T-cell (primary cell): ENCODE results near the gene TSPAN15. TPM values are rescaled to one million over a fixed set of nuclear protein-coding genes. Genes with fewer than 3 reads are reported as not detected.

Experiments used
- ATAC-seq, 4 experiments: fragments of 200-7000 bp in 3 of 4; fragments of 150-1000 bp in 1 of 4; cut with Tn5 transposase; replicated peaks in 1 of 4; 1 replicate in 3 of 4; 2 replicates in 1 of 4; pipeline ENCODE4 v1.10.0; 2021; ENCODE audit warnings: moderate library complexity in 3 of 4, mild to moderate bottlenecking in 2 of 4, moderate number of reproducible peaks in 1 of 4
- CTCF ChIA-PET, 2 donors: fragments of 300-600 bp; sonication (Branson Sonifier 250); formaldehyde crosslinking; loops; one replicate each; lab custom pipeline; 2022; ENCODE audit warnings: antibody characterized with exemption in 2 of 2; lab: Charles Lee
- POLR2A ChIA-PET, 2 donors: fragments of 300-600 bp; sonication (Branson Sonifier 250); formaldehyde crosslinking; loops; one replicate each; lab custom pipeline; 2022; ENCODE audit warnings: antibody characterized with exemption in 2 of 2; lab: Charles Lee
- DNase-seq, 35 experiments: peaks; one replicate each; pipeline versions ENCODE4 v3.0.0 to v3.0.0-alpha.2; 2013 to 2023
- H3K27ac ChIP-seq: one replicate; pipeline ENCODE4 v1.5.1; 2013; ENCODE audit warnings: low read length
- H3K27me3 ChIP-seq, 2 experiments: replicated peaks in 1 of 2; 1 replicate in 1 of 2; 2 replicates in 1 of 2; pipeline versions ENCODE4 v1.6.1 to v1.7.0; 2013; ENCODE audit warnings: low read length in 1 of 2, mixed read lengths in 1 of 2; ENCODE audit not compliant: control insufficient read depth in 2 of 2, insufficient read depth in 2 of 2; ENCODE audit errors: extremely low read depth in 1 of 2
- H3K36me3 ChIP-seq, 2 donors: 1 replicate in 1 of 2; 2 replicates in 1 of 2; pipeline versions ENCODE4 v1.6.1 to v1.7.0; 2013; ENCODE audit warnings: low read length in 1 of 2; ENCODE audit not compliant: control insufficient read depth in 2 of 2, insufficient read depth in 1 of 2; ENCODE audit errors: extremely low read depth in 1 of 2
- H3K4me1 ChIP-seq, 2 experiments: 1 replicate in 1 of 2; 2 replicates in 1 of 2; pipeline versions ENCODE4 v1.6.1 to v1.7.0; 2013; ENCODE audit warnings: low read length in 2 of 2, mixed read lengths in 1 of 2; ENCODE audit not compliant: insufficient read depth in 2 of 2, control insufficient read depth in 1 of 2; ENCODE audit errors: extremely low read depth in 1 of 2
- H3K4me3 ChIP-seq, 2 donors: 1 replicate in 1 of 2; 2 replicates in 1 of 2; pipeline versions ENCODE4 v1.5.1 to v1.7.0; 2013; ENCODE audit warnings: mild to moderate bottlenecking in 2 of 2, low read length in 1 of 2, moderate library complexity in 1 of 2; ENCODE audit not compliant: control insufficient read depth in 1 of 2; ENCODE audit errors: extremely low read depth in 1 of 2
- H3K9me3 ChIP-seq: 2 replicates; pipeline ENCODE4 v1.7.0; 2013
- H3K27ac Mint-ChIP-seq, 2 donors: one replicate each; pipeline ENCODE4 v1.8.0; 2020 to 2021; ENCODE audit warnings: mild to moderate bottlenecking in 2 of 2, mixed read lengths in 2 of 2
- H3K27me3 Mint-ChIP-seq, 2 donors: one replicate each; pipeline ENCODE4 v1.8.0; 2021 to 2022; ENCODE audit warnings: mixed read lengths in 2 of 2
- H3K36me3 Mint-ChIP-seq: one replicate; pipeline ENCODE4 v1.8.0; 2021; ENCODE audit warnings: mixed read lengths
- H3K4me1 Mint-ChIP-seq, 3 donors: one replicate each; pipeline ENCODE4 v1.8.0; 2020 to 2022; ENCODE audit warnings: mixed read lengths in 3 of 3, mild to moderate bottlenecking in 1 of 3
- H3K4me3 Mint-ChIP-seq, 3 donors: one replicate each; pipeline ENCODE4 v1.8.0; 2020 to 2022; ENCODE audit warnings: mild to moderate bottlenecking in 3 of 3, mixed read lengths in 3 of 3, moderate library complexity in 3 of 3
- H3K9me3 Mint-ChIP-seq, 3 donors: one replicate each; pipeline ENCODE4 v1.8.0; 2020 to 2022; ENCODE audit warnings: mixed read lengths in 3 of 3
- WGBS: methylation state at CpG from one replicate; pipeline ENCODE4 v1.1.5; 2013; ENCODE audit warnings: missing lambda C conversion rate; ENCODE audit not compliant: insufficient coverage; 5-methylcytosine and 5-hydroxymethylcytosine counted together
- total RNA-seq, 35 experiments: library from RNA in 6 of 35; stranded (reverse) in 6 of 35; fragments of 120-200 nt in 1 of 35; gene quantifications; one replicate each; pipeline versions ENCODE4 v1.2.1 to v1.2.4 and lab custom pipeline; 2013 to 2026

TSPAN15 gene
- total RNA-seq, 5 donors from 2014 or later (not counting 1 experiment from before 2014, with no cell fraction given), result 2.9 to 8.2 (median 6.2) TPM

DNA sequence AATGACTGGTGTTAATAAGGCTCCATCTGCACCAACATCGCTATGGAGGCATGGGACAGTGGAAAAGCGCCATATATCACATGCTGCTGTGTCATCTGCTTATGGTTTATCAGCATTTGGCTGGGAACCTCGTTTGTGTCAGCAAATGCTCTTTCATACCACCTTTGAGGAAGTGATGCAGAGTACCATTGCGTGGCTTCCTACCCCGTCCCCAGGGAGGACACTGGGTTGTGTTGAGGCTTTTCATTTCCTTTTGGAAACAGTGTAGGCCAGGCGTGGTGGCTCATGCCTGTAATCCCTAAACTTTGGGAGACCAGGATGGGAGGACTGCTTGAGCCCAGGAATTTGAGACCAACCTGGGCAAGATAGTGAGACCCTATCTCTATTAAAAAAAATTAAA lies 41.3 kb upstream of the TSPAN15 start:
- Histone ChIP-seq H3K4me3 (no peak overlapping the region), H3K9me3 (no peaks in the 10 kb centered on the region), H3K4me1 (peaks cover 3 to 25% of the 10 kb centered on the region in 2 experiments), H3K36me3 (peaks cover 0 to 2% of the 10 kb centered on the region in 2 donors), H3K27ac (no peak overlapping the region), H3K27me3 (peaks cover 0 to 6% of the 10 kb centered on the region in 2 experiments)
- peaks cover 21 to 25% (median 25%) of the 10 kb centered on the region in 3 donors for H3K4me1 Mint-ChIP-seq
- H3K27me3 Mint-ChIP-seq, result no peaks in the 10 kb centered on the region
- no peaks in the 10 kb centered on the region for H3K36me3 Mint-ChIP-seq
- POLR2A ChIA-PET, result no interaction called here
- H3K4me3 Mint-ChIP-seq, result no peak overlapping the region
- 100% methylated on average over 2 of the region's 6 CpGs for WGBS
- no peak for ATAC-seq
- CTCF ChIA-PET, result interaction anchor here in 1 of 2 donors (0.6 kb wide), 1 partner anchor 42 kb away, joined by 3 read pairs; no protein-coding TSS in a partner anchor
- DNase-seq, result peak in 1 of 35 experiments; percentile 21
- H3K9me3 Mint-ChIP-seq, result no peaks in the 10 kb centered on the region
- peak overlapping the region in 1 of 2 donors; percentile 44 for H3K27ac Mint-ChIP-seq

DNA sequence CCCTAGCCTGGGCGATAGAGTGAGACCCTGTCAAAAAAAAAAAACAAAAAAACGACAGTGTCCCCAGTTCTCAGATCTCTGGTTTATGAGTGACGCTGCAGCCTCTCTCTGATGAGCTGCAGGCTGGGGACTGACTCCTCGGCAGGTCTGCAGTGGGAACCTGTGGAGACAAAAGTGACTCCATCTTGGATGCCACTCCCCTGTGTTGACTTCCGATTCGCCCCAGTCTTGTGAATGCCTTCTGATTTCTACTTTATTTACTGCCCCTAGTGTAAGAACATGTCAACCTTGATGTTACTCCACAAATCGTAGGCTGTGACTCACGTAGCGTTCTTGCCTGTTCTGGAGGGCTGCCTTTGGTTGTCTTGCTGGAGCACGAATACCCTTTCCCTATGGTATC lies 40.8 kb upstream of the TSPAN15 start:
- H3K9me3 ChIP-seq, result no peaks in the 10 kb centered on the region
- no peak overlapping the region for H3K4me3 Mint-ChIP-seq
- H3K4me3 ChIP-seq, result no peak overlapping the region
- ChIA-PET CTCF (interaction anchor here in 1 of 2 donors (0.6 to 1.7 kb wide), 3 partner anchors 14 to 97 kb away, joined by 3 to 12 read pairs (median 3); no protein-coding TSS in a partner anchor), POLR2A (interaction anchor here in 1 of 2 donors (1.0 kb wide), 1 partner anchor 310 kb away, joined by 3 read pairs; no protein-coding TSS in a partner anchor)
- DNase-seq, result no peak
- H3K27me3 Mint-ChIP-seq, result no peaks in the 10 kb centered on the region
- peaks cover 3 to 25% of the 10 kb centered on the region in 2 experiments for H3K4me1 ChIP-seq
- H3K27me3 ChIP-seq, result peaks cover 0 to 6% of the 10 kb centered on the region in 2 experiments
- WGBS, result 94% methylated on average over 6 of the region's 10 CpGs
- no peak for ATAC-seq
- no peaks in the 10 kb centered on the region for H3K9me3 Mint-ChIP-seq
- peaks cover 21 to 25% (median 25%) of the 10 kb centered on the region in 3 donors for H3K4me1 Mint-ChIP-seq
- H3K27ac ChIP-seq, result no peak overlapping the region
- H3K36me3 Mint-ChIP-seq, result no peaks in the 10 kb centered on the region
- no peaks in the 10 kb centered on the region for H3K36me3 ChIP-seq
- H3K27ac Mint-ChIP-seq, result no peak overlapping the region

DNA sequence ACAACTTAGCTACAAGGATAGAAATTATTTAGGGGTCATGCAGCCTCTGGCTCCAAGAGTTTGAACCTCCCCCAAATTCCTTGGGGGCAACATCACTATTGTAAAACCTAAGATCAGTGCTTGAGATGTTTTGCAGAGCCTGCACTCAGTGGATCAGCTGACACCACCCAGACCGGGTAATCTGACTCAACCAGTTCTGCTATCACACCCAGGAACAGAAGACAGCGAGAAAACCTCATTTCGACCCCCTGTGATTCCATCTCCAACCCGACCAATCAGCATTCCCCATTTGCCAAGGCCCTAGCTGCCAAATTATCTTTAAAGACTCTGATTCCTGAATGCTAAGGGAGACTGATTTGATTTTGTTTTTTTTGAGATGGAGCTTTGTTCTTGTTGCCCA lies 39.8 kb upstream of the TSPAN15 start:
- ChIA-PET POLR2A (interaction anchor here in 1 of 2 donors (0.6 to 1.0 kb wide), 2 partner anchors 55 to 311 kb away, joined by 3 to 6 read pairs; no protein-coding TSS in a partner anchor), CTCF (interaction anchor here in 1 of 2 donors (0.6 to 1.7 kb wide), 3 partner anchors 13 to 96 kb away, joined by 3 to 12 read pairs (median 3); no protein-coding TSS in a partner anchor)
- Mint-ChIP-seq H3K27me3 (no peaks in the 10 kb centered on the region), H3K4me1 (peaks cover 21 to 25% (median 23%) of the 10 kb centered on the region in 3 donors), H3K27ac (no peak overlapping the region), H3K9me3 (no peaks in the 10 kb centered on the region), H3K36me3 (no peaks in the 10 kb centered on the region), H3K4me3 (no peak overlapping the region)
- Histone ChIP-seq H3K27me3 (peaks cover 0 to 15% of the 10 kb centered on the region in 2 experiments), H3K9me3 (no peaks in the 10 kb centered on the region), H3K4me1 (peaks cover 3 to 25% of the 10 kb centered on the region in 2 experiments), H3K4me3 (no peak overlapping the region), H3K27ac (no peak overlapping the region), H3K36me3 (no peaks in the 10 kb centered on the region)
- ATAC-seq (no peak), DNase-seq (no peak)
- WGBS, result 60% methylated on average over 1 of the region's 4 CpGs

DNA sequence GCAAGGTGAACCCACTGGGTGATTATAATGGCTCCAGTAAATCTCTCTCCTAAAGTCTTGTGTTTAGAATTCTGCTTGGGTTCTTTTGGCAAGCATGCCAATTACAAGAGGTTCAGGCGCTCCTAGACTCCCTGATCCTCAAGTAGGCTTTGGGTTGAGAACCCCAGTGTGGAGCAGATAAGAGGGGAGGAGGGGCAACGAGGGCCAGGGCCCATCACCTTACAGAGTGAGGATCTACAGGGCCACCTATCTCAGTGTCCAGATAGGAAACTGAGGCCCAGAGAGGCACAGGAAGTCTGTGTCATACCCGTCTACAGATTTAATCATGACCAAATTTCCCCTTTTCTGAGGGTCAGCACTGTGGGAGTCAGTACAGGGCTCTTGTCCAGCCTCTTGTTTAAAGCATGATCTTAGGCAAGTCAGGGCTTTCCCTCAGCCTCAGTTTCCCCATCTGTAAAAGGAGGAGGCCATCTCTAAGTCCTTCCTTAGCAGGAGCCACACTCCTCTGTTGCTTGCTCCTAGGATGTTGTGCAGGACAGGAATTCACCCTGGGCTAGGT lies 39.0 kb upstream of the TSPAN15 start:
- no peak overlapping the region for H3K27ac ChIP-seq
- H3K4me3 ChIP-seq, result no peak overlapping the region
- no peaks in the 10 kb centered on the region for H3K36me3 ChIP-seq
- H3K36me3 Mint-ChIP-seq, result no peaks in the 10 kb centered on the region
- no peak overlapping the region for H3K27ac Mint-ChIP-seq
- H3K4me1 Mint-ChIP-seq, result peaks cover 18 to 22% (median 21%) of the 10 kb centered on the region in 3 donors
- no peak overlapping the region for H3K4me3 Mint-ChIP-seq
- H3K27me3 Mint-ChIP-seq, result no peaks in the 10 kb centered on the region
- H3K4me1 ChIP-seq, result peaks cover 3 to 25% of the 10 kb centered on the region in 2 experiments
- H3K9me3 Mint-ChIP-seq, result no peaks in the 10 kb centered on the region
- H3K27me3 ChIP-seq, result peaks cover 0 to 17% of the 10 kb centered on the region in 2 experiments
- no peaks in the 10 kb centered on the region for H3K9me3 ChIP-seq
- POLR2A ChIA-PET, result interaction anchor here in 1 of 2 donors (0.6 kb wide), 1 partner anchor 54 kb away, joined by 6 read pairs; no protein-coding TSS in a partner anchor
- no peak for DNase-seq
- CTCF ChIA-PET, result no interaction called here
- no peak for ATAC-seq
- WGBS, result 68% methylated on average over 3 of the region's 3 CpGs

DNA sequence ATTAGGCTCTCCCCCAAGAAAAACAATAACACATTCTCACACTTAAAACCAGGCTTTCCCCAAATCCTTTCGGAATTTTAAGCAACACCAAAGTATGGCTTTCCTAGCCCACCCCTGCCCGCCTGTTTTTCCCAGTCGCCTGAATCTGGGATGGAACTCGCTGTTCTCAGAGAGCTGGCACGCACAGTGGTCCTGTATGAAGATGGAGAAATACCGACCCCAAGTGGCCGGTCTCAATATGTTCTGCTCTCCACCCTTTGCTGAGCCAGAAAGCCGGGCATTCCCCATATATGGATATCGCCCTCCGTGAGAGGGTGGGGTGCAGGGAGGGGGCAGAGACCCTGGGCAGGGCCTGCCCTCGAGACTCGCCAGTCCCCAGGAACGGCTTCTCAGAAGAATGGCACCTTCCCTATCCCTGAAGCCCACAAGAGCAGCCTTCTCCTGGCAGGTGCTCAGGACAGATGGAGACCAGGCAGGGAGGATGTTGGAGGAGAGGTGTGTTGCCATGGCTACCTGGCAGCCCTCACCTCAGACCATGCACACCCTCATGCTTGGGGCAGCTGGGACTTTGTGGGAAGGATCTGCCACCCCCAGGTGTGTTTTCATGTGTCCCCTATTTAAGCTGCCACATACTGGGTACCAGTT lies 37.9 kb upstream of the TSPAN15 start:
- no peaks in the 10 kb centered on the region for H3K9me3 ChIP-seq
- no peaks in the 10 kb centered on the region for H3K36me3 ChIP-seq
- POLR2A ChIA-PET, result no interaction called here
- H3K27ac ChIP-seq, result no peak overlapping the region
- DNase-seq (peak in 8 of 35 experiments; percentile 12 to 63 (median 20)), ATAC-seq (no peak)
- peaks cover 3 to 15% of the 10 kb centered on the region in 2 experiments for H3K4me1 ChIP-seq
- Mint-ChIP-seq H3K27ac (no peak overlapping the region), H3K4me3 (no peak overlapping the region), H3K9me3 (no peaks in the 10 kb centered on the region), H3K27me3 (no peaks in the 10 kb centered on the region), H3K4me1 (peaks cover 8 to 15% (median 14%) of the 10 kb centered on the region in 3 donors), H3K36me3 (no peaks in the 10 kb centered on the region)
- no peak overlapping the region for H3K4me3 ChIP-seq
- H3K27me3 ChIP-seq, result peaks cover 0 to 22% of the 10 kb centered on the region in 2 experiments
- 21% methylated on average over 4 of the region's 13 CpGs for WGBS
- CTCF ChIA-PET, result interaction anchor here in 1 of 2 donors (0.6 kb wide), 1 partner anchor 11 kb away, joined by 3 read pairs; no protein-coding TSS in a partner anchor
